Measurements from ENCODE around the gene ITPA.

- TF ChIP-seq CTCF (IDR thresholded peaks at IDR 0.05) (no peak), POLR2A (IDR thresholded peaks at IDR 0.05) (no peak)
Observed at GRCh38 chr20:3239867-3240775, 30.8 kb downstream of the ITPA start.

Measured in body of pancreas (tissue), 4 donors.